CD4-positive, alpha-beta T cell treated with Interleukin-15 for 4 hours (primary cell): ENCODE data around the gene ZNF613.
A peak's percentile ranks its signal among the peaks of the same experiment; 100 is the strongest.
"Not testable (repeated sequence)": the region's sequence is repeated elsewhere in the genome, so short reads cannot be mapped to it uniquely, and the experiment has no call there.

Experiments used
- DNase-seq: peaks from one replicate; pipeline ENCODE4 v3.0.0-alpha.2; 2020; ENCODE audit warnings: low spot score

ZNF613 gene

DNA sequence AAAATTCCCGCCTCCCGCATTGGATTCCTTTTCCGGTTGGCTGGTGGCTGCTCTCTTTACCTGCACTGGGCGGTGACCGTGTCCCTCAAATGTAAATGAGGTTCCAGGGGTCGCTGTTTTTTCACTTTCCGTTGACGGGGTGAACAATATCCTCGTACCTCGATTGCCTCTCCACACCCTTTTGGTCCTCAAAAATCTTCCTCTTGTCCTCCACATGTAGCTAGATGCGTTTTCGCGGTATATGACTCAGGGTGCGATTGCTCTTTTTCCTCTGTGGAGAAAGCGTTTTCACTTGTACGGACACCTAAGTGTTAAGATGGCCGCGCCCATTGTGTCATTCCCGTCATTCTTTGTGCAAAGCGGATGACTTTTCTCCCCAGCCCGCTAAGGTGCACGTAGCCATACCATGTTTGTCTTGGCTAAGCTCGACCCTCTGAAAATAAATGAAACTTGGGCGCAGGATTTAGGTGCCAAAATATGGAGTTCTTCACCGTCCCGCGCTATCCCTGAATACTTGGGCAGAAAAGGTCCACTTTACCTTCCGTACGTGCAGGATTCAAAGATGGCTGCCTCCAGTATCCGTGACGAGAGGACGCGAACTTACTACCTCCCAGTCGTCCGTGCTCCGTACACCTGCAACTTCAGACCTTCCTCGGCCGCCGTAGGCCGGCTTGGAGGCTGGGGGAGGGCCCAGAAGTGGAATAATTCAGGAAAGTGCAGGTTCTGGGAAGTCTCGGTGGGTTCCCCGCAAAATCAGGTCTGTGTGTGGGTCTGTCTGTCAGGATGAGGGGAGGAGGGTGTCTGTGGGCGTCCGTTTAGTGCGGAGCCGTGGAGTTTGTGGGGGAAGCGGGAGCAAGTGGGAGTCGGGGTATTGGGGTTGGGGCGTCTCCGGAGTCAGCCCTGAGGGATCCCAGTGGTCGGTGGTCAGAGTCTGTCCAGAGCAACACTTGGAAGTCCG lies at the start of gene ZNF613:
ZNF613 (plus strand) TSS at position 689 of the 958 bp plus-strand sequence. CDS start 8,749 bp downstream, outside the sequence.
- peak; percentile 89 for DNase-seq

GRCh38 chr19:51882518-51882917 lies 44.8 kb upstream of the ZNF613 start:
- no peak for DNase-seq

GRCh38 chr19:51884713-51885112 lies 42.6 kb upstream of the ZNF613 start:
- no peak for DNase-seq

- DNase-seq = peak; percentile 71
These were observed 39.5 kb upstream of the ZNF613 start, which contains the start of gene ZNF577 for GRCh38 chr19:51887522-51888498. ZNF577 (minus strand) TSS chr19:51887951; CDS start chr19:51880382, 7,569 bp downstream.

DNA sequence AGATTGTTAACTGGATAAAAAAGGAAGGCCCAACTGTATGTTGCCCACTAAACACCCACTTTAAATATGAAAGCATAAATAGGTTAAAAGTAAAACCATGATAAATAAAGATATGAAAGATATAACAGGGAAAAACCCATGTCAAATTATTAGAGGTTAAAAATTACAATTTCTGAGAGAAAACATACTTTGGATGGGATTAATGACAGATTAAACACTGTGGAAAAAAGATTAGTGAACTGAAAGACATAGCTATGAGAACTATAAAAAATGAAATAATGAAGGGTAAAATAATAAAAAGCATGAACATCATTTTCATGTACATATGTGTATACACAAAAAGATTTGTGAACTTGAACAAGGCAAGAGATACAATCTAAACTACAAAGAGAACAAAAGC lies 37.3 kb upstream of the ZNF613 start:
- DNase-seq = no peak

DNA sequence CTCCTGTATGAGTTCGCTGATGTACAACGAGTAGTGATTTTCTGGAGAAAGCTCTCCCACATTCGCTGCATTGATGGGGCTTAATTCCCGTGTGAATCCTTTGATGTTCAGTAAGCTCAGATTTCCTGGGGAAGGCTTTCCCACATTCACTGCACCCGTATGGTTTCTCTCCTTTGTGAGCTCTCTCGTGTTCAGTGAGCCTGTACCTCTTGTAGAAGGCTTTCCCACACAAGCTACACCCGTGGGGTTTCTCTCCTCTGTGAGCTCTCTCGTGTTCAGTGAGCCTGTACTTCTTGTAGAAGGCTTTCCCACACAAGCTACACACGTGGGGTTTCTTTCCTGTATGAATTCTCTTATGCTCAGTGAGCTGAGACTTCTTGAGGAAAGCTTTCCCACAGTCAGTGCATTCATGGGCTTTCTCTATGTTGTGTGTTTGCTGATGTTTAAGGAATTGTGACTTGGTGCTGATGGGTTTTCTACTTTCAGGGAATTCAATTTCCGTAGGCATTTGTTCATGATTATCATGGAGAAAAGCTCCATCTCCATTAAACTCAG lies 36.0 kb upstream of the ZNF613 start:
- DNase-seq = no peak

GRCh38 chr19:51901860-51902259 lies 25.4 kb upstream of the ZNF613 start:
- no peak for DNase-seq

- no peak for DNase-seq
These were observed 24.1 kb upstream of the ZNF613 start for GRCh38 chr19:51903192-51903591.

DNA sequence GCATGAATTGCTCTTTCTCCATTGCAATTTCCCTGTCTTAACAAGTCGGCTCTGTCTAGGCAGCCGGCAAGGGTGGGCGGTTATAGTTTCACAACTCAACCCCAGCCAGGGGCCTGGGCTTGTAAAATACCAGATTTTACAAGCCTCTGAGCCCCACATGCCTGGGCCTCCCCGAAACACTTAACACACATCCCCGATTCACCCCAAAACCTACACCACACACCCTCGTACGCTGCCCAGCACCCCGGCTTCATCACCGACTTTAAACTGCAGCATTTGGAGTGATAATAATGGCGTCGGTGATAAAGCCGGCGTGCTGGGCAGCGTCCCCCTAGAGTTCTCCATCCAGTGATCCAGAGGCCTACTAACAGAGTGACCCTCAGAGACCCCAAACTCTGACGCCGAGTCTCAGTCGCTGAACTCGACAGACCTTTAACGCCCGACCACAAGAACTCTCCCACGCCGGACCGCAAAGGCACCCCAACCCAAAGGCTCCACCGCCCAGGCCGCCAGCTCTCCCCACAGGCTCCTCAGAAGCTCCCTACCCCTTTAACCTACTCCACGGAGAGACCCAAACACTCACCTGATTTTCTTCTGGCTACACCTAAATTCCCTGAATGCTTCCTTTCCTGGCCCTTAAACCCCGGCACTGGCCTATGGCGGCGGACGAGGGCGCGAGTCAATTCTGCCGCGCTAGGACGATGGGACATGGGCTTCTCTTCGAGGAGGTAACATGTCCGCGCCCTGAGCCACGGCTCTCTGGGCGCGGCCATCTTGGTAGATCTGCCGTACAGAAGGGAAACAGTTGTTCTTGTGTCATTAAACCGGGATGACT lies 22.7 kb upstream of the ZNF613 start, which contains the start of gene ZNF649:
ZNF649 (minus strand) TSS at position 687 of the 835 bp plus-strand sequence. CDS start 4,910 bp downstream, outside the sequence.
- peak; percentile 77 for DNase-seq

GRCh38 chr19:51905206-51905605 lies 22.1 kb upstream of the ZNF613 start:
- no peak for DNase-seq

GRCh38 chr19:51905639-51906038 lies 21.6 kb upstream of the ZNF613 start:
- DNase-seq = not testable (repeated sequence)

DNA sequence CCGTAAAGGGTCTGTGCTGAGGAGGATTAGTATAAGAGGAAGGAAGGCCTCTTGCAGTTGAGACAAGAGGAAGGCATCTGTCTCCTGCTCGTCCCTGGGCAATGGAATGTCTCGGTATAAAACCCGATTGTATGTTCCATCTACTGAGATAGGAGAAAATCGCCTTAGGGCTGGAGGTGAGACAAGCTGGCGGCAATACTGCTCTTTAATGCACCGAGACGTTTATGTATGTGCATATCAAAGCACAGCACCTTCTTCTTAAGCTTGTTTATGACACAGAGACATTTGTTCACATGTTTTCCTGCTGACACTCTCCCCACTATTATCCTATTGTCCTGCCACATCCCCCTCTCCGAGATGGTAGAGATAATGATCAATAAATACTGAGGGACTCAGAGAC lies 21.2 kb upstream of the ZNF613 start:
- not testable (repeated sequence) for DNase-seq

- DNase-seq = not testable (repeated sequence)
These were observed 19.3 kb upstream of the ZNF613 start for GRCh38 chr19:51907981-51908380.

GRCh38 chr19:51915324-51915867 lies 11.9 kb upstream of the ZNF613 start:
- DNase-seq = no peak

GRCh38 chr19:51916167-51916566 lies 11.1 kb upstream of the ZNF613 start:
- DNase-seq = no peak

GRCh38 chr19:51919606-51920005 lies 7.7 kb upstream of the ZNF613 start:
- no peak for DNase-seq

DNA sequence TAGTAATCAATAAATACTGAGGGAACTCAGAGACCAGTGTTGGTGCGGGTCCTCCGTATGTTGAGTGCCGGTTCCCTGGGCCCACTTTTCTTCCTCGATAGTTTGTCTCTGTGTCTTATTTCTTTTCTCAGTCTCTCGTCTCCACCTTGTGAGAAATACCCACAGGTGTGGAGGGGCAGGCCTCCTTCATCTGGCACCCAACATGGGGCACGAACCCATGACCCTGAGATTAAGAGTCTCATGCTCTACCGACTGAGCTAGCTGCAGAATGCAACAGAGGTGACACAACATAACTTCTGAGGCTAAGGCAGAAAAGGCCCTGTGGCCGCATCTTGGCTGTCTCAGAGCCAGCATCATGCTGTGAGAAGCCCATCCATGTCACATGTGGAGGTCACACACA lies 5.3 kb upstream of the ZNF613 start:
- DNase-seq = no peak

DNA sequence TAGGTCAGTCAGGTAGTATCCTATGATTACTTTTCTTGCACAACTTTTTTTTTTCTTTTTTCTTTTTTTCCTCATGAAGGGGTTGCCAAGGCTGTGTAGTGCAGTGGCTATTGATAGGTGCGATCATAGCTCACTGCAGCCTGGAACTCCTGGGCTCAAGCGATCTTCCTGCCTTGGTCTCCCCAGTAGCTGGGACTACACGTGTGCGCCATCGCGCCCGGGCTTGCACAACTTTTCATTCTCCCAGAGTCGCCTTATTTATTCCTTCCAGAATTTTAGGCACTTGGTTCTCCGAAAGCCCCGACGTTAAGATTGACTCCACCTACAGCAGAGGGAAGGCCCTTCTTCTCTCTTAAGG lies 867 bp upstream of the ZNF613 start:
- DNase-seq = no peak

- no peak for DNase-seq
These were observed 587 bp downstream of the ZNF613 start for GRCh38 chr19:51927859-51928258.

DNA sequence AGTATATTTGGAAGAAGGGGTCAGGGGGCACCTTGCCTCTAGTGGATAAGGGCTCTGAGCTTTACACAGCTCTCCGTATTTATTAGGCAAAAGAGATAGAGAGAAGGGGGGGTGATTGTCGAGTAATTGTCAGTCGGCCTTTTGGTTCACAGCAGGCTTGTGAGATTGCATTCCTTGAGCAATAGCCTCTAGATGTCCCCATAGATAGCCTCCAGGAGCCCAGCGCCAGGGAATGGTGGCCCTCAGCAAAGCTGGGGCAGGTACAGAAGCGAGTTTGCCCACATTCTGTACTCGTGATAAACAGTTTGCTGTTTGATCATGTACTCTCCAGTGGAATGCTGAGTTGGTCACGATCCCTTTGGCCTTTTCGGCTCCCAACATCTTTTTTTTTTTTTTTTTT lies 4.6 kb downstream of the ZNF613 start:
- DNase-seq = no peak

DNA sequence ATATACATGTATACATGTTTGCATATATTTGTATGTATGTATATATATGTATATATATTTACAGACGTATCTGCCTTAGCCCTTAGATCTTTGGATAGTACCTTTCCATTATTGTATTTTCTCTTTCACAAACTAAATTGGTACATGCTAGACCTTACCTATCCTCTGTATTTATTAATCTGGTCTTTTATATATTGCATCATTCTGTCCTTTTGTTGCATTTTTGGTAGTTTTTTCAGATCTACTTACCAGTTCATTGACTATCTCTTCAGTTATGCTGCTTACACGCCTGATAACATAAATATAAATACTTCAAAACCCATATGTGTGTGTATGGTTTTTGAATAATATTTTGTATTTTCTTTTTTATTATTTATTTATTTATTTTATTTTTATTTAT lies 11.7 kb downstream of the ZNF613 start:
- no peak for DNase-seq
